HG03460 (cell line): ENCODE measurements around the gene TULP1.

Experiments
- ATAC-seq: cut with Tn5 transposase; IDR thresholded peaks from one replicate; pipeline ENCODE4 v1.9.1; 2021; ENCODE audit not compliant: unreplicated experiment

TULP1 gene

GRCh38 chr6:35497571-35498421 lies 14.9 kb downstream of the TULP1 start:
- ATAC-seq: no peak

GRCh38 chr6:35496841-35497570 lies 15.7 kb downstream of the TULP1 start, which contains the start of gene TEAD3:
Gene TEAD3 (minus strand): TSS chr6:35497079.
- no peak for ATAC-seq

GRCh38 chr6:35496036-35496840 lies 16.5 kb downstream of the TULP1 start:
- ATAC-seq: no peak

- no peak for ATAC-seq
These were observed 17.2 kb downstream of the TULP1 start for GRCh38 chr6:35495258-35496035.

- no peak for ATAC-seq
These were observed 18.5 kb downstream of the TULP1 start for GRCh38 chr6:35494161-35494563.

- no peak for ATAC-seq
These were observed 19.3 kb downstream of the TULP1 start for GRCh38 chr6:35493307-35493983.

- no peak for ATAC-seq
These were observed 19.8 kb downstream of the TULP1 start for GRCh38 chr6:35492974-35493284.

GRCh38 chr6:35492258-35492973 lies 20.3 kb downstream of the TULP1 start:
- no peak for ATAC-seq

GRCh38 chr6:35491558-35492257 lies 21.0 kb downstream of the TULP1 start:
- ATAC-seq: no peak

- ATAC-seq: no peak
These were observed 21.7 kb downstream of the TULP1 start for GRCh38 chr6:35490821-35491557.

- ATAC-seq: no peak
These were observed 22.5 kb downstream of the TULP1 start for GRCh38 chr6:35489995-35490791.

- no peak for ATAC-seq
These were observed 23.6 kb downstream of the TULP1 start for GRCh38 chr6:35489066-35489465.

GRCh38 chr6:35488517-35488862 lies 24.2 kb downstream of the TULP1 start:
- no peak for ATAC-seq

- ATAC-seq: no peak
These were observed 24.8 kb downstream of the TULP1 start for GRCh38 chr6:35487658-35488516.

- no peak for ATAC-seq
These were observed 26.4 kb downstream of the TULP1 start for GRCh38 chr6:35486005-35486925.
